ENCODE measurements around the gene PCGF5. TPM values are rescaled to one million over a fixed set of nuclear protein-coding genes. Genes with fewer than 3 reads are reported as not detected.
"Not testable (repeated sequence)": the region's sequence is repeated elsewhere in the genome, so short reads cannot be mapped to it uniquely, and the experiment has no call there.

The PCGF5 gene
- total RNA-seq, 2 donors from 2014 or later = 33.8 to 40.8 TPM

DNA sequence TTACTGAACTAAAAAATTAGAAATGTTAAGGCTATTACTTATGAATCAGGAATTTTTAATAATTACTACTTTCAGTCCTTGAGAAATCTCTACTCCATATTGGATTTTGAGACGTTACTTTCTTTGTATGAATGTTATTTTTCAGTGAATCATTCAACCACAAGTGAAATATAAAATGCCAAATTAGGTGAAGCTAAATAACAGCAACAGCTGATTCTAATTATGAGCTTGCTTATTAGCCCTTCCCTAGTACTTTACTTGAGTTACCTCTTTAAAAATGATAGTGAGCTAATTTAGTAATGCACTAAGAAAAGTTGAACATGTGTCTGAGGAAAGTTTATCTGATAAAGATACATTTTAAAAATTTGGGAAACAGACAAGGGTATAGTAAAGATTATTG is 51.4 kb downstream of the PCGF5 start:
- Mint-ChIP-seq H3K36me3 (no peaks in the 10 kb centered on the region), H3K27ac (no peak overlapping the region), H3K4me1 (ENCODE audit: low read depth in 2 of 2) (peaks cover 0 to 3% of the 10 kb centered on the region in 2 donors), H3K9me3 (no peaks in the 10 kb centered on the region), H3K27me3 (no peaks in the 10 kb centered on the region), H3K4me3 (no peak overlapping the region)
- DNase-seq (ENCODE audit: low spot score) = no peak
- no peak for ATAC-seq

DNA sequence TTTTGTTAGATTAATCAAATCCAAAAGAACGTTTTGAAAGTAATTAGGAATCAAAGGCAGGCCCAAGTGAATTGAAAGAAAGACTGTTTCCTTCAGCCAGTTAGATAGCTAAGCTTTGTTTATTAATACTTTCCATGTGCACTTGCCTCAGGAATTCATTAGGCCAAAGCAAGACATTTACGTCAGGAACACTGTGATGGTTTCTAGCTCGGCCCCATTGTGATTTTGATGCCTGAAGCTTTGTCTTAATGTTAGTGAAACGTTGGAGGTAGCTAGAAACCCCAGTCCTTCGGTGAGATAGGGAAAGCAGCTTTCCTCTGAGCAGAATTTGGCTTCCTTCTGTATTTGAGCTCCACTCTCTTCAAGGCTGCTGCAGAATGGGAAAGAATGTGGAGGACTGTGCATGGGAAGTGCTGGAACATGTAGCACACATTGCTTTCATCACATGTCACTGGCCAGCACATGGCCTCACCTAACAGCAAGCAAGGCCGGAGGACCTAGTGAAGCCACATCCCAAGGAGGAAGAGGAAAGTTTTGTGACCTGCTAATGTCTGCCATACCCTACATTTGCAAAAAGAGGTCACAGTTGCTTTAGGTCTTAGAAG is 64.1 kb downstream of the PCGF5 start:
- DNase-seq (ENCODE audit: low spot score) (no peak), ATAC-seq (no peak)
- Mint-ChIP-seq H3K27me3 (no peaks in the 10 kb centered on the region), H3K9me3 (no peaks in the 10 kb centered on the region), H3K27ac (no peak overlapping the region), H3K4me1 (ENCODE audit: low read depth in 2 of 2) (no peaks in the 10 kb centered on the region), H3K4me3 (no peak overlapping the region), H3K36me3 (no peaks in the 10 kb centered on the region)

DNA sequence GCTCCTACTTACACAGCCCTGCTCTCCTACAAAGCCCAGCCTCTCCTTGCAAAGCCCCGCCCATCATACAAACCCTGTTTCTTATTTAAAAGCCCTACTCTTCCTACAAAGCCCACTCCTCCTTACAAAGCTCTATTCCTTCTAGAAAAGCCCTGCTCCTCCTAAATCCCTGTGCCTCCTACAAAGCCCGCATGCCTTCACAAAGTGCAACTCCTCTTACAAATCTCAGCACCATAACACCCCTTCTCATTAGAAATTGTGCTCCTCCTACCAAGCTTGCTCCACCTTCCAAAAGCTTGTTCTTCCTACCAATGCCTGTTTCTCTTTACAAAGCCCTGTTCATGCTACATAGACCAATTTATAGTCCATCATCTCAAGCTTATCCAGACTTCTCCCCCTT is 66.1 kb downstream of the PCGF5 start:
- Mint-ChIP-seq H3K4me1 (ENCODE audit: low read depth in 2 of 2) (no peaks in the 10 kb centered on the region), H3K9me3 (no peaks in the 10 kb centered on the region), H3K27ac (no peak overlapping the region), H3K4me3 (no peak overlapping the region), H3K27me3 (peaks cover 0 to 3% of the 10 kb centered on the region in 2 donors), H3K36me3 (no peaks in the 10 kb centered on the region)
- ATAC-seq (no peak), DNase-seq (ENCODE audit: low spot score) (no peak)

DNA sequence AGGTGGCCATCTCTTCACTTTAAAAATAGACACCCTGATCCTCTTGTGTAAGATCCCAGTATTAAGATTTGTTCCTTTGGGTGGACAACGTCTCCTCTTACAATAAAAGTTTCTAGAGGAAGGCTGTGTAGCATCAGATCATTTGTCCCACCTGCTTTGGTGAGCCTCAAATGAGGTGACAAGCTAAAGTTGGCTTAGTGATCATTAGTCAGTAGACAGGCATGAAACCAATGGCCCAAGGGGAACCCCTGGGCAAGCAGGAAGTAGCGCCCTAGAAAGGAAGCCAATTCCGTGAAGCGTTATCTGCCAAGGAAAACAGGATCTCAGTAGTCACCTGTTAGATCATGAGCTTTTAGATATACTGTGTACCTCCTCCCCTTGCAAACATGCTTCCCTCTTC is 66.8 kb downstream of the PCGF5 start:
- ATAC-seq (no peak), DNase-seq (ENCODE audit: low spot score) (no peak)
- no peaks in the 10 kb centered on the region for H3K9me3 Mint-ChIP-seq

DNA sequence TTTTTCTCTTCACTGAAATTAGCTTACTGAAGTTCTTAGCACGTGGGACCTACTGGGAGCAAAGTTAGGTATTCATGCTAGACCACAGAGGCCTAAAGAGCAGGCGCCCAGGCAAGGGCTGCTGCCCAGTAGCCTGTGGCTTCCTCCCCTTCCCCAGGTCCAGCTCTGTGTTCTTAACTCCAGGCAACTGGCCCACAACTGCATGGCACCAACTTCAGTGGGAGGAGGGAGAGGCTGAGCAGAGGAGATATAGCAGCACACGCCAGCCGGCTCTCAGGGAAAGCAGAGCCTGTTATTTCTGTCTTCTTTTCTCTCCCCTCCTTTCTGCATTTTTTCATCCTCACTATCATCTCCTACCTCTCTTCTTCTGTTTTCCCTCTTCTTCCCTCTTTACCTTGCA is 67.4 kb downstream of the PCGF5 start:
- H3K36me3 Mint-ChIP-seq = no peaks in the 10 kb centered on the region
- DNase-seq (ENCODE audit: low spot score) (no peak), ATAC-seq (no peak)
- H3K9me3 Mint-ChIP-seq = no peaks in the 10 kb centered on the region
- H3K27ac Mint-ChIP-seq = no peak overlapping the region
- no peaks in the 10 kb centered on the region for H3K4me1 Mint-ChIP-seq (ENCODE audit: low read depth in 2 of 2)
- H3K4me3 Mint-ChIP-seq = no peak overlapping the region
- H3K27me3 Mint-ChIP-seq = peaks cover 0 to 3% of the 10 kb centered on the region in 2 donors

More for the DNA sequence above, 66.8 kb downstream of the PCGF5 start:
- Mint-ChIP-seq H3K4me3 (no peak overlapping the region), H3K4me1 (ENCODE audit: low read depth in 2 of 2) (no peaks in the 10 kb centered on the region), H3K27ac (no peak overlapping the region), H3K27me3 (peaks cover 0 to 3% of the 10 kb centered on the region in 2 donors), H3K36me3 (no peaks in the 10 kb centered on the region)

DNA sequence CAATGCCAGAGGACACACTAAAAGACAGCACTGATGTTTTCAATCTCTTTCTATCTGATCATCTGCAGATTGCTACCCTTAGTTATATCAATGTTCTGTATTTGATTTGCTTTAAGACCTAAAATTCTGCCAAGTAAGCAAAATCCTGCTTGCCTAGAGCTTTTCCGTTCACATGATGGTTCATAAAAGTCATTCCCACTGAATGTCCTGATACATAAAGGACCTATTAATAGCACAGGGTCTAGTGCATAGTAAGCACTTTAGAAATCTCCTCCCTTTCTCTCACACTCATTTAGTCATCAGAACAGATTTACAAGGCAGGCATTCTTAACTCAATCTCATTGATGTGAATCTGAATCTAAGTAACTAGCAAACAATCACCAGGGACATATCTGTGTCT is 68.8 kb downstream of the PCGF5 start:
- Mint-ChIP-seq H3K4me3 (no peak overlapping the region), H3K36me3 (no peaks in the 10 kb centered on the region), H3K9me3 (no peaks in the 10 kb centered on the region), H3K27ac (peak overlapping the region in 1 of 2 donors; percentile 14), H3K27me3 (peaks cover 0 to 6% of the 10 kb centered on the region in 2 donors), H3K4me1 (ENCODE audit: low read depth in 2 of 2) (no peaks in the 10 kb centered on the region)
- ATAC-seq = no peak
- DNase-seq (ENCODE audit: low spot score) = no peak

DNA sequence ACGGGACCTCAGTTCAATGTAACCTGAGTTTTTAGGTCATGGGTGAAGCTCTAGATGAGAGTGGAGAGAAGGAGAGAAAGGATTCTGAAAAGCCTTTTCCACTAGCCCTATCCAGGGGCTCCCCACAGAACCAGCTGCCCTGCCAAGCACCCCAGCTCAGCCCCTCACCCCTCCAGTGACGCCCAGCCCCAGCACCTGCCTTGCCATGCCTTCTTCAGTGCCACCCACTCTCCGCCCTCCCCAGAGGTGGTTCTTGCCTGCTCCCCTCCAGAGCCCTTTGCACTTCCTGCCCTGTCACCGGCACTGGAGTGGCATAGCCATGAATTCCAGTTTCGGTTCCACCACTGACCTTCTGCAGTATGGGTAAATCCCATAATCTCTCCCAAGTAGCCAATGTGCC is 70.1 kb downstream of the PCGF5 start:
- Mint-ChIP-seq H3K27me3 (peaks cover 6 to 8% of the 10 kb centered on the region in 2 donors), H3K9me3 (no peaks in the 10 kb centered on the region), H3K27ac (no peak overlapping the region), H3K4me3 (no peak overlapping the region), H3K36me3 (no peaks in the 10 kb centered on the region), H3K4me1 (ENCODE audit: low read depth in 2 of 2) (no peaks in the 10 kb centered on the region)
- no peak for DNase-seq (ENCODE audit: low spot score)
- no peak for ATAC-seq

DNA sequence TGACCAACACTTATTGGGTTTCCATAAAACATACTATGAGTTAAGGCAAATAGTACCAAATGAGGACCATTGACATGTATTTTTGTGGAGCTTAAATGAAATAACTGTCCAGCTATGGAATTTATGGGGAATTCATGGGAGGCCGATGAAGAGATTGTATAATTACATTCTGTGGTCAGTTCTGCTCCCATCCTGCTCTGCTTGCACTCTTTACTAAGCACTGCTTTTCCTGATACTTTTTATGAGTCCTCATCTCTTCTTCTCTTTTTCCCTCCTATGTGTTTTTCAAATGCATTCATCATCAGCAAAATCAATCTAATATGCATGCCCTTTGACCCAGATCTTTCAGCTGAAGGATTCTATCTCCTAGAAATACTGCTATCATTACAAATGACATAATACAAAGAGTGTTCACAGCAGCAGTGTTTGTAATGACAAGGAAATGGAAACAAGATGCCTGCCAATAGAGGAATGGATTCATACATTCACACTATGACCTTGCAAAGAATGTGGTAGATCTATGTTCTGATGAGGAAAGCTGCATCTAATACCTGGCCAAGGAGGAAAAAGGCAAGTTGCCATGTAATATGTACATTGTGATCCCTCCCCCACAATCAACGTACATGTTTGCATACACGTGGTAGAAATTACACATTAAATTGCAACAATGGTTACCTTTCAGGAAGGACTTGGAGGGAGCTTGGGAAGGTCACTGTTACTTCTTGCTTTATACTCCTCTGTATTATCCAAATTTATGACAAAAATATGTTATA is 73.9 kb downstream of the PCGF5 start:
- no peak overlapping the region for H3K4me3 Mint-ChIP-seq
- DNase-seq (ENCODE audit: low spot score) = no peak
- H3K36me3 Mint-ChIP-seq = no peaks in the 10 kb centered on the region
- ATAC-seq = no peak
- no peaks in the 10 kb centered on the region for H3K9me3 Mint-ChIP-seq
- H3K27ac Mint-ChIP-seq = no peak overlapping the region
- H3K27me3 Mint-ChIP-seq = peaks cover 12 to 20% of the 10 kb centered on the region in 2 donors
- peaks cover 8 to 10% of the 10 kb centered on the region in 2 donors for H3K4me1 Mint-ChIP-seq (ENCODE audit: low read depth in 2 of 2)

DNA sequence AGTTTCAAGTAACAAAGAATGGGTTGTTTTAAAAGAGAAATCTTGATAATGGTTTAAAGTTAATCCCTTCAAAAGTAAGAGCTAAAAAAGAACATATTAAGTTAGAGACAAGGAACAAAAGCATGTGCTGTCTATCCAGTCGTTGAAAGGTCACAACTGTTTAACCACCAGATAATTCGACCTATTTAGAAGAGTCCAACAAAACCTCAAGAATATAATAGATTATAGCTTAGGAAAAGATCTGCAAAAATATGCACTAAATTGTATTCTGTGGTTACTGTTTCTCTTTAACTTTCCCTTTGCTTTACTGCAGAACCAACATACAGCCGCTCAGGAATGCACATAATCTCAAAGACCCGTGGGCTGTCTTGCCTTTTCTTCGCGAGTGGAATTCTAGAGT is 74.9 kb downstream of the PCGF5 start:
- Mint-ChIP-seq H3K4me3 (no peak overlapping the region), H3K36me3 (no peaks in the 10 kb centered on the region), H3K9me3 (no peaks in the 10 kb centered on the region), H3K27ac (no peak overlapping the region), H3K27me3 (peaks cover 12 to 20% of the 10 kb centered on the region in 2 donors), H3K4me1 (ENCODE audit: low read depth in 2 of 2) (peaks cover 8 to 10% of the 10 kb centered on the region in 2 donors)
- no peak for ATAC-seq
- DNase-seq (ENCODE audit: low spot score) = no peak

DNA sequence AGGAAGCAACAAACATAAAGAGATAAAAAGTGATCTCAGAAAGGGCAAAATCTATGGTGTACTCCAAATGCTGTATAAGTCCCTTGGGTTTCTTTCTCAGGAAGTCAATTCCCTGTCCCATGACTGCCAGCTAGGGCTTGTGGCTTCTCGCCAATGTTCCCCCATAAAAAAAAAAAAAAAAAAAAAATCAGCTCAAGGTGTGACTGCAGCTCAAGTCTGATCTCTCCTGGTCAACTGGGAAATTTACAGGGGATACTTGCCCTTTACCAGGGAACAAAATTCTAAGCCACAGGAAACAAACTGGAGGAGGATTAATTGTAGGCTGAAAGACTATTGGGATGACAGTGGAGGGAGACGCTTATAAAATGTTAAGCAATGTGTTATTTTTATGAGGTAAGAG is 76.0 kb downstream of the PCGF5 start:
- H3K27me3 Mint-ChIP-seq = peaks cover 11 to 20% of the 10 kb centered on the region in 2 donors
- H3K36me3 Mint-ChIP-seq = no peaks in the 10 kb centered on the region
- H3K4me3 Mint-ChIP-seq = no peak overlapping the region
- H3K4me1 Mint-ChIP-seq (ENCODE audit: low read depth in 2 of 2) = peaks cover 8 to 10% of the 10 kb centered on the region in 2 donors
- DNase-seq (ENCODE audit: low spot score) (no peak), ATAC-seq (no peak)
- H3K9me3 Mint-ChIP-seq = no peaks in the 10 kb centered on the region
- H3K27ac Mint-ChIP-seq = no peak overlapping the region

DNA sequence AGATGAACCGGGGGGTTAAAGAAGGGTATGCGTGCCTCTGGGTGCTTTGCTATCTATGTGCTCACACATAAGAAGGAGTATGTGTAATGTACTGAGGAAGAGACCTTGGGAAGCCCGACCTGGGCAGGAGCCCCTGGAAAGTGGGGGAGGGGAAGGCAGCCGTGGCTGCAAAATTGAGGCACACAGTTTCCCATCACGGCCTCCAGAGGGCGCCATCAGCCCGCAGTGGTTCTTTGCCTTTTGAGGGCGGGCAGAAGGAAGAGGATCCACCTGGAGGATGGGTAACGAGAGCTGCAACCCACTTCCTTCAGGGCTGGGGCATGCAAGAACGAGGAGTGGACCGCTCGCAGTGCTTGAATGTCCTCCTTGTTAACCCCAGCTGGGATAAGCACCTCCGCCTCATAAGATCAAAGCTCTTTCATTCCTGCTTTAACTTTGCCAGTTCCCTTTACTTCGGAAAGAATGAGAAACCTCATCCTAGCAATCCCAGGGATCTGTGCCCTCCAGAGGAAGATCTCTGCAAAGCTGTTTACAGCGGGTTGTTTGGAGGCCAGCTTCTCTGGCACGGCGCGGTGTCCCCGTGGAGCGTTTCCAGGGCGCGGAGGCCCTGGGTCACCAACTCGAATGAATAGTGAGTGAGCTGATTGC is 77.9 kb downstream of the PCGF5 start:
- H3K4me3 Mint-ChIP-seq = peak overlapping the region; percentile 53
- H3K4me1 Mint-ChIP-seq (ENCODE audit: low read depth in 2 of 2) = peaks cover 8 to 10% of the 10 kb centered on the region in 2 donors
- no peak overlapping the region for H3K27ac Mint-ChIP-seq
- H3K27me3 Mint-ChIP-seq = peaks cover 9 to 20% of the 10 kb centered on the region in 2 donors
- peak; percentile 88 to 93 for ATAC-seq
- peak; percentile 83 for DNase-seq (ENCODE audit: low spot score)
- H3K9me3 Mint-ChIP-seq = no peaks in the 10 kb centered on the region
- no peaks in the 10 kb centered on the region for H3K36me3 Mint-ChIP-seq

DNA sequence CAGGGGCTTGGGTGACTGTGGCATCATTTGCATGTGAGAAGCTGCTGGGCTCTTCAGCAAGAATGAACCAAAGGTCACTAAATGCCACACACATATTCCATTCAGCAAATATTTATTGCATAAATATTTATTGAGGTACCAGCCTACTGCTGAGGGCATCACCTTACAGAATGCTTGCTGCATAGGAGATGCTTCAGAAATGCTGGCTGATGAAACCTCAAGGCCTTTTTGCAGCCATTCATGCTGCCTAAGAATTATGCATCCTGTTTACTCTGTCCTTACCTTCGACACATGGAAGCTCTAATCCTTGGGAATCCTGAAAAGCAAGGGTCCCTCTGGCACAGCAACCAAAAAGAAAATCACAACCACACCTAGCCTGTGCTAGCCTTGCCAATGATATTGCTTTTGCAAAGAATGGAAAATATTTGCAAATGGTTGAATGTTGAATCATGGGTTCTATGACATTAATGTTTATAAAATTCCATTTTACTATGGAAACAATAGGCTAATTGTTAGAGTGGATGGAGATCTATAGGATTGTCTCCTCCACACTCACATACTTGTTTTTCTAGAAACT is 79.6 kb downstream of the PCGF5 start:
- peaks cover 6 to 17% of the 10 kb centered on the region in 2 donors for H3K27me3 Mint-ChIP-seq
- no peak overlapping the region for H3K27ac Mint-ChIP-seq
- no peak for DNase-seq (ENCODE audit: low spot score)
- ATAC-seq = no peak
- H3K4me1 Mint-ChIP-seq (ENCODE audit: low read depth in 2 of 2) = peaks cover 8 to 10% of the 10 kb centered on the region in 2 donors
- H3K36me3 Mint-ChIP-seq = no peaks in the 10 kb centered on the region
- no peaks in the 10 kb centered on the region for H3K9me3 Mint-ChIP-seq
- no peak overlapping the region for H3K4me3 Mint-ChIP-seq

DNA sequence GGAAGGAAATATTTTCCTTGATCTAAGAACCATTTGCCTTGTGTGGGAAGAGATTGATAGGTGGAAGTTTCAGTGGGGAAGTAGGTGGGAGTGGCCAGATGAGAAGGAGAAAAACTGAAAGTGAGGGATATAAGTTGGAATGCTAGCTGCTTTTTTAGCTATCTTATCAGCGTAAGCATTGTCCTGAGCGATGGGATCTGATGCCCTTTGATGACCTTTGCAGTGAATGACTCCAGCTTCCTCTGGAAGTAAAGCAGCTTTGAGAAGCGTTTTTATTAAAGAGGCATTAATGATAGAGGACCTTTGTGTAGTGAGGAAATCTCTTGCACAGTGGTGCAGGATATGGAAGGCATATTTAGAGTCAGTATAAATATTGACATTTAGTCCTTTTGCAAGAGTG is 82.5 kb downstream of the PCGF5 start:
- not testable (repeated sequence) for H3K27ac Mint-ChIP-seq; H3K27me3 Mint-ChIP-seq; H3K4me3 Mint-ChIP-seq; H3K9me3 Mint-ChIP-seq; H3K4me1 Mint-ChIP-seq (ENCODE audit: low read depth in 2 of 2); H3K36me3 Mint-ChIP-seq; DNase-seq (ENCODE audit: low spot score); ATAC-seq

DNA sequence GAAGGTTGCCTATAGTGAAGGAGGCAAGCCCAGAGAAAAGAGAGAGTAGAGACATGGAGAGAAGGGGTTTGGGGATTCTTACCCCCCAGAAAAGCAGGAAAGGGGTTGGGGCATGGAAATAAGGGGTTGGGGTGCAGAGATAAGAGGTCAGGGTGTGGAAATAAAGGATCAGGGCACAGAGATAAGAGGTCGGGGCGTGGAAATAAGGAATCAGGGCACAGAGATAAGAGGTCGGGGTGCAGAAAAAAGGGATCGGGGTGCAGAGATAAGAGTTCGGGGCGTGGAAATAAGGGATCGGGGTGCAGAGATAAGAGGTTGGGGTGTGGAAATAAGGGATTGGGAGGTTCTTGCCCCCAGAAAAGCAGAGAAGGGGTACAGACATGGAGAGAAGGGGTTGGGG is 85.5 kb downstream of the PCGF5 start:
- H3K4me1 Mint-ChIP-seq (ENCODE audit: low read depth in 2 of 2); H3K27me3 Mint-ChIP-seq; H3K9me3 Mint-ChIP-seq: not testable (repeated sequence)

More for the DNA sequence above, 85.5 kb downstream of the PCGF5 start:
- not testable (repeated sequence) for H3K4me3 Mint-ChIP-seq; ATAC-seq; DNase-seq (ENCODE audit: low spot score); H3K27ac Mint-ChIP-seq; H3K36me3 Mint-ChIP-seq
